DMS153 treated with DMSO at 0.1 percent for 48 hours (cell line): Measurements from ENCODE around the gene MAP3K7CL.
"Not testable (repeated sequence)": the region's sequence is repeated elsewhere in the genome, so short reads cannot be mapped to it uniquely, and the experiment has no call there.

Experiments used
- DNase-seq: peaks from one replicate; lab custom pipeline; 2025; ENCODE audit not compliant: unreplicated experiment; lab: John Stamatoyannopoulos, UW

Gene MAP3K7CL

GRCh38 chr21:29133241-29133640 lies 2.8 kb downstream of the MAP3K7CL start:
- DNase-seq: no peak

- DNase-seq: no peak
Measured at GRCh38 chr21:29133796-29134195, 3.4 kb downstream of the MAP3K7CL start.

GRCh38 chr21:29135481-29135880 lies 5.0 kb downstream of the MAP3K7CL start:
- no peak for DNase-seq

- DNase-seq: no peak
Measured at GRCh38 chr21:29136033-29136432, 5.6 kb downstream of the MAP3K7CL start.

- DNase-seq: no peak
Measured at GRCh38 chr21:29144736-29145353, 14.4 kb downstream of the MAP3K7CL start.

- no peak for DNase-seq
Measured at GRCh38 chr21:29145354-29145782, 14.9 kb downstream of the MAP3K7CL start.

GRCh38 chr21:29145852-29146453 lies 15.5 kb downstream of the MAP3K7CL start:
- DNase-seq: no peak

- DNase-seq: no peak
Measured at GRCh38 chr21:29146726-29147125, 16.3 kb downstream of the MAP3K7CL start.

- no peak for DNase-seq
Measured at GRCh38 chr21:29148530-29148929, 18.1 kb downstream of the MAP3K7CL start.

GRCh38 chr21:29149808-29150425 lies 19.5 kb downstream of the MAP3K7CL start:
- DNase-seq: no peak

- no peak for DNase-seq
Measured at GRCh38 chr21:29151931-29152330, 21.5 kb downstream of the MAP3K7CL start.

GRCh38 chr21:29152916-29153315 lies 22.5 kb downstream of the MAP3K7CL start:
- DNase-seq: no peak

- no peak for DNase-seq
Measured at GRCh38 chr21:29154270-29154669, 23.8 kb downstream of the MAP3K7CL start.

- DNase-seq: no peak
Measured at GRCh38 chr21:29155118-29155932, 24.9 kb downstream of the MAP3K7CL start.

GRCh38 chr21:29155933-29156260 lies 25.5 kb downstream of the MAP3K7CL start:
- no peak for DNase-seq

- no peak for DNase-seq
Measured at GRCh38 chr21:29157080-29157479, 26.6 kb downstream of the MAP3K7CL start.

- DNase-seq: no peak
Measured at GRCh38 chr21:29159842-29160241, 29.4 kb downstream of the MAP3K7CL start.

- DNase-seq: not testable (repeated sequence)
Measured at GRCh38 chr21:29162825-29163224, 32.4 kb downstream of the MAP3K7CL start.

- no peak for DNase-seq
Measured at GRCh38 chr21:29163341-29164115, 33.1 kb downstream of the MAP3K7CL start.

GRCh38 chr21:29164323-29164942 lies 34.0 kb downstream of the MAP3K7CL start:
- peak; percentile 19 for DNase-seq

- DNase-seq: no peak
Measured at GRCh38 chr21:29166323-29166722, 35.9 kb downstream of the MAP3K7CL start.
